Forelimb muscle (tissue), 1 donor: Measurements from ENCODE around the gene SLC15A1. TPM values are rescaled to one million over a fixed set of nuclear protein-coding genes. Genes with fewer than 3 reads are reported as not detected.
"Not testable (repeated sequence)": the region's sequence is repeated elsewhere in the genome, so short reads cannot be mapped to it uniquely, and the experiment has no call there.

Experiments
- DNase-seq: peaks from one replicate; pipeline ENCODE4 v3.0.0-alpha.2; 2013; ENCODE audit warnings: low read depth
- polyA plus RNA-seq: library from polyadenylated mRNA; unstranded; fragments of 120-200 nt; gene quantifications from one replicate; pipeline ENCODE4 v1.2.1, GENCODE V29; 2013; ENCODE audit not compliant: insufficient read length

The SLC15A1 gene
- polyA plus RNA-seq, 1 donor: not detected

DNA sequence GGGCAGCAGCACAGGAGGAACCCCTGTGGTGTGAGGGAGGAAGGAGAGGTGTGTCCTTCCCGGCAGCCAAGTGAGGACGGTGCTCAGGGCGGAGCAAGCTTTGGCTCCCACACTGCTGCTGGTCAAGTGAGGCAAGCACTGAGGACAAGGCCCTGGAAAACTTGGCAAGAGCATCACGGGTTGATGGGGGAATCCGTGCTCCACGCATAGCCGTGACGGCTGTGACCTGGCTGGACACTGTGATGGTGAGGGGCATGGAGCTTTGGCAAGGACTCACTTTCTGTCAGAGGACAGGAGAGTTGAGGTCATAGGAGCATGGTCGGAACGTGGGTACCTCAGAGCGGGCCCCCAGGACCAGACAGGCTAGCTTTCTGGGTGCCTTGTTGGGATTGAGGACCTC is 29.0 kb upstream of the SLC15A1 start:
- DNase-seq: no peak

DNA sequence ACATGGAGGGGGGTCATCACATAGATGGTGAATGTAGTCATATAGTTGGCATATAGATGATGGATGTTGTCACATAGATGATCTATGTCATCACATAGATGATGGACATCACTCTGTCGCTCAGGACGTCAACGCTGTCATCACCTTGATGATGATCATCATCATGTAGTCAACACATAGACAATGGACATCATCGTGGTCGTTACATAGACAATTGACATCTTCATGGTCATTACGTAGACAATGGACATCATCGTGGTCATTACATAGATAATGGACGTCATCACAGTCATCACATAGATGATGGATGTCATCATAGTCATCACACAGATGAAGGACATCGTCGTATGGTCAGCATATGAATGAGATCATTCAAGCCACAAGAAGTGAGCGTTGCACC is 28.6 kb upstream of the SLC15A1 start:
- DNase-seq: no peak

DNA sequence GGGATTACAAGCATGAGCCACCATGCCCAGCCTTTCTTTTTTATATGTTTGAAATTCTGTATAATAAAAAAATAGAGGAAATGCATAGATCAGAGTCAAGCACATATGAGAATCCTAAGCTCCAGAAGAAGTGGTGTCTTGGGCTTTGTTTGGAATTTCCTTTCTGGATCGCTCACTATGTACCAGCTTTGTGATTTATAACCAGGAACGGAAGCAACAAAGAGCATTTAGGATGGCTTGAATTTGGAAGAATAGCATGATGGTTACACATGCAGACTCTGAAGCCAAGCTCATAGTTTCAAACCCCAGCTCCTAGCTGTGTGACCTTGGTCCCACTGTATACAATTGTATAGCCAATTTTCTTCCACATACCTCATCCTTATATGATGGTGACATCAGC is 28.0 kb upstream of the SLC15A1 start:
- no peak for DNase-seq

DNA sequence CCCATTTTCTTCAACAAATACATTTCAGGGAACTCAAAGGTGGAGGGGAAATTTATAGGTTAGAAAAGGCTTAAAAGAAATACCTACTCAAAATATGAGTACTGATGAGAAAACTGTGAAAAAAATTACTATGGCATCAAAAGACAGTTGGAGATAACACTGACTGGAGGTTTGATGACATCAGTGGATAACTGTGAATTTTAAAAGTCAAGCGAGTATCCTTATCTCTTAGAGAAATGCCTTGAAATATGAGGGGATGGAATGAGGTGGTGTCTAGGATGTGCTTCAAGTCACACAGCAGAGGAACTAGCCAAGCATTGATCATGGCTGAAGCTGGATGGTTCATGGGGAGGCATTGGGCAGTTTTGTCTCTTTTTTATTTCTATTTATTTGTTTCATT is 27.2 kb upstream of the SLC15A1 start:
- no peak for DNase-seq

DNA sequence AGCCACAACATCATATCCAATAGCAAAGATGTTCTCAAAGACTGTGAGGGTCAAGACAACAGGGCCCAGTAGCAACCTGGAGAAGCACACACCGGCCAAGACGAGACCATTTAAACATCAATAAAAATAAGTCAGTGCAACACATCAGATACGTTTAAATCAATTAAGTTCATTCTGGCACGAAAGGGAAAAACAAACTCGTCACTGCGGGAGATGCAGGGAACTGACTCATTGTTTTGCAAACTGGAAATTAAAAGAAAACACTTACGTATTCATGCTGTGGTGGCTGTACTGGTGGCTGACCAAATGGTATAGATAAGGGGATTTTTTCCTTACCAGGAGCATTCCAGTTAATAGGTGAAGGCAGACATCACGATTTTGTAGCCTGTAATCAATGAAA is 26.3 kb upstream of the SLC15A1 start:
- no peak for DNase-seq

DNA sequence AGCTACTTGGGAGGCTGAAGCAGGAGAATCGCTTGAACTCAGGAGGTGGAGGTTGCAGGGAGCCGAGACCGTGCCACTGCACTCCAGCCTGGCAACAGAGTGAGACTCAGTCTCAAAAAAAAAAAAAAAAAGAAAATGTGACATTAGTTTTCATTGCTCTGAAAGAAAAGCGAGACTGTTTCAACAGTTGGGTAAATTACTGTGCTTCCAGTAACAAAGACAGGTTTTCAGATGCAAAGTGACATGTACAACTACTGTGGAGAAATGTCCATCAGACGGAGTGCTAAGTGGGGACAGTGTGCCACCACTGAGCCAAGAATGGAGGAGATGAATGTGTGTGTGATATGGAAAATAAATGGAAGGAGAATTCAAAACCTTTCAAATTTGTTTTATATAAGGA is 24.2 kb upstream of the SLC15A1 start:
- DNase-seq: no peak

DNA sequence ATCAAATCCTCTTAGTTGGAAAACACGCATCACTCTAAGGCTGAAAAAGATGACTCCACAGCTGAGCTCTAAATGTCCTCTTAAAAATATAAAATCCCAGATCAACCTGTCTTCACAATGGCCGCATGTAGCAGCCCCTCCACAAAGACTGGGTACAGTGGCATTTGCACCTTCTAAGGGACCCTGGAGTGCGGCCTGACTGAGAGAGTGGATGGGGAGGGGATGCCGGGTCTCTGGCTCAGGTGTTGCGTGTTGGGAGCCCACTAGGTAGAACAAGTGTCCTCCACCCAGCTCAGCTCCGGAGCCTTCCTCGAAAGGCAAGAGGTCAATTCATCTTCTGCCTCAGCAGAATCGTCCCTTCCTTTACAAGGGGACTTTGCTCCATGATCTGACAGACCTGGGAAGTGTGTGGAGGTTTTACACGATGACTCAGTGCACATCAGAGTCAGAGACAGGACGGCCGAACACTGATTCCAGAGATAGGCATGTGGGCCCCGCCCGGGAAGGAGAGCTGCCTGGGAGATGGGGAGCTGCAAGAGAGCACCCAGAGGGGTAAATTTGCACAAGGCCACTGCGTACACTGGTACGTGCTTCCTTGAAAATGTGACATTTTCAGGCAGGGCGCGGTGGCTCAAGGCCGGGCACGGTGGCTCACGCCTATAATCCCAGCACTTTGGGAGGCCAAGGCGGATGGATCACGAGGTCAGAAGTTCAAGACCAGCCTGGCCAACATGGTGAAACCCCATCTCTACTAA is 23.5 kb upstream of the SLC15A1 start:
- DNase-seq: no peak

DNA sequence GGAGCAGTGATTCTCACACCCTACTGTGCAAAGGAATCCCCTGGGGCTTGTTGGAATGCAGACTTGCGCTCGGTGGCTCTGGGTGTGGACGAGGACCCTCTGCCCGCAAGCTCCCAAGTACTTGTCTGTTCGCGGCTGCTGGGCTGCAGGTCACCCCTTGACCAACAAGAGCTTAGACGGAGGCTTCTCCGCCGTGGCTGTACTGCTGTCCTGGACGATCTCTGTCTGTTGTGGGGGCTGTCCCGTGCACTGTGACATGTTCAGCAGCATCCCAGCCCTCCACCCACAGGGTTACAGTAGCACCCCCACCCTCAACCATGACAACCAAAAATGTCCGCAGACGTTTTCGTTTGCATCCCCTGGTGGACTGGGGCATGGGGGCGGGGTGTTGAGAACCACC is 22.9 kb upstream of the SLC15A1 start:
- no peak for DNase-seq

DNA sequence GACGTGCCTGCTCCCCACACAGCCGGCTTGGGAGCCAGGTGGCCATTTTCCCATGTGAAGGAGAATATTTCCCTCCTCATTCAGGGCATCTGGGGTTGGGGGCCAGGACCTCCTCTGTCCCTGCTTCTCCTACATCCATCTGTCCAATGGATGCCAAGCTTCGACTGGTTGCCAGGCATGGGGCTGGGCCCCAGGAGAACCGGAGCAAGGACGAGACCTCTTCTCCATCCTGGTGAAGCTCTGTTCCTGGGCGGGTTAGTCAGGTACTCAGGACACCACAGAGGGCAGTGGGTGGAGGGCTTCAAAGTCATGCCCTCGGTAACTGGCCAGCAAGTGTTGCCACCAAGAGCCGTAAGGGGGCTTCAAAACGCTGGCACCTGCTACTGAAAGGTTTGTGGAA is 22.3 kb upstream of the SLC15A1 start:
- no peak for DNase-seq

DNA sequence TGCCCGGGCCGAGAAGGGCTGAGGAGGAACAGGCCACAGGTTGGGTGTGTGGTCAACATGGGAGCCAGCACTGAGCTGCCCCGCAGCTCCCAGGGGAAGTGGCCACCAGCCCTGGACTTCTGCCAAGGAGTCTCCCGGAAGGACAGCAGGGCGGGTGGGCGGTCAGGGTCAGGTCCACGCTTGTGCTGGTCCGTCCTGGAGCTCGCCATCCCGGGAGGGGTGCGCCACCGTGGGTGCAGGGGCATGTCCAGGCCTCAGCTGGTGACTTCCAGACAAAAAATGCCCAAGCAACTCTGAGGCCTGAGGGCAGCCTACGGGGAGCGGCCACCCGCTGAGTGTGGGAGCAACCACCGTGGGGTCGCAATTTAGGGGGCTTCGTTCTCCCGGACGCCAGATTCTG is 21.4 kb upstream of the SLC15A1 start:
- DNase-seq: no peak

DNA sequence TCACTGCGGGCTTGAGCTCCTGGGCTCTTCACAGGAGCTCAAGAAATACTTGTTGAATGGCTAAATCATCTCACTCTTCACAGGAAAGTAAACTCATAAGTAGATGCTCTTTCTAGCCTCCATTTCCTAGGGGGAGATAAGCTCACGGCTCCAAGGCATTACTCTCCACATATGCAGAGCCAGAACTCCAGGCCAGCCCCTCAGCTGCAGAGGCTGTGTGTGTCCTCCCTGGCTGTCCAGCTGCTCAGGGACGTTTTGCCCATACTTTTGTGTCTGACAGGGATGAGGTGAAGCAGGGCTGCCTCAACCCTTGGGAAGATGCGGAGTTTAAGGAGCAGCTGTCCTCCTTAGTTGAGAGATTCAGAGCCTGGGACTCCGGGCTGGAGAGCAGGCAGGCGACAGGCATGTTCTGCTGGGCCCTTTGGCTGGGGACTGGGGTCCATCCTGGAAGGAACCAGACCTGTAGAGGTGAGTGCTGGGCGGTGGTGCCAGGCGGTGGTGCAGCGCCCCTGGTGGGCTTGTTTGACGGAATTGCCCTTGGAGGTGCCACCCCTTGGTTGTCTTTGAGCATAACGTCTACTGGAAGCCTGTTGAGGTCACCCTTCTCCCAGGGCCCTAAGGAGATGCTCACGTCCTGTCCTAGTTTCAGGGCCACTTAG is 20.5 kb upstream of the SLC15A1 start:
- DNase-seq: no peak

DNA sequence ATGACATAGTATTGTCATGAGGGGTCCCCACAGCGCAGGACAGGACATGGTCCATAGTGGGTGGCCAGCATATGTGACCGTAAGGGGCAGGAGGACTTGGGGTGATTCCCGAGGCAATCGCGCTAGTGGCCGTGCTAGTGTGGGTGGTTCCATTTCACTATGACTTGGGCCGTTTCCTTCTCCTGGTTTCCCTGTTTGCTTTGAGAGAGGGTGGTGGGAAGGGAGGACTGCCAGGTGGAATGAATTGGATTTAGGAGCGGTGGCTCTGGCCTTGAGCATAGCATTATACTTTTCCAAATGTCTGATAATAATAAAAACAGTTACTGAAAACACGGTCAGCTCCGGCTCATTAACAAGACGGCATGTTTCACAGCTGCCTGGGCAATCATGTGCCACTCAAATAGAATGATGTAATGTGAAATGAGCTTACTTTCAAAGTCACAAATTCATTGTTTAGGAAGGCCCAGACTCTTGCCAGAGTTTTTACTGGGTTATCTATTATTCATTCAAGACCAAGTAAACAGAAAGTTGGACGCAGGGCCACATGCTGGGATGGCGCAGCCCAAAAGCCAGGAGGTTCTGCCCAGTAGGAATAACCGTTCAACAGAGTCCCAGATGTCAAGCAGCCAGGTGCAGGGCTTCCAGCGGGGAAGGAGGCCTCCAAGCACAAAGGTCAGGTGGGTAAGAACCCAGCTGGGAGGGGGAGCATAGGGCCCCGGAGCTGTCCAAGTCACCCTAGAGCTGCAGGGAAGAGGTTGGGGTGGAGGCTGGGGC is 19.6 kb upstream of the SLC15A1 start:
- no peak for DNase-seq

DNA sequence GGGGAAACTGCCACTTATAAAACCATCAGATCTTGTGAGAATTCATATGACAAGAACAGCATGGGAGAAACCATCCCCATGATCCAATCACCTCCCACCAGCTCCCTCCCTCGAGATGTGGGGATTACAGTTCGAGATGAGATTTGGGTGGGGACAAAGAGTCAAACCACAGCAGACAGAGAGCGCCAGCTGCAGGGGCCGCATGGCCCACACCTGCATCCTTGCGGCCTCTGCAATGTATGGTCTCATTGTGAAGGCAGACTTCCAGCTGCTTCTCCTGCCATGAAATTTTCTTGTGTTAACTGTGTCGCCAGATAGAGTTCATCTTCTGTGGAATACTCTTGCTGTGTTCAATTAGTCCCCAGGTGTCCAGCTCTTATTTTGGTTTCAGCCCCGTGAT is 17.3 kb upstream of the SLC15A1 start:
- DNase-seq: no peak

DNA sequence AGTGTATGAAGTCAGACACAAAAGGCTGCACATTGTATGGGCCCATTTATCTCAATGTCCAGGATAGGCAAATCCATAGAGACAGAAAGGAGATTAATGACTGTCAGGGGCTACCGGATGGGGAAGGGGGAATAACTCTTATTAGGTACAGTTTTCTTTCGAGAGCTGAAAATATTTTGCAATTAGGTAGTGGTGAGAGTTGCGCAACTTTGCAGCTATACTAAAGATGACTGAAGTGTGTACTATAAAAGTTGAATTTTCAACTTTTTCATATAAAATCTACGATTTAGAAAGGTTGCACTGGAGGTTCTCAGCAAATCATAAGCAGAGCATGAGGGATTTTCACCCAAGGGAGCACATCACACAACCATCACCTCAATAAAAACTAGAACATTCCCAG is 16.1 kb upstream of the SLC15A1 start:
- DNase-seq: no peak

DNA sequence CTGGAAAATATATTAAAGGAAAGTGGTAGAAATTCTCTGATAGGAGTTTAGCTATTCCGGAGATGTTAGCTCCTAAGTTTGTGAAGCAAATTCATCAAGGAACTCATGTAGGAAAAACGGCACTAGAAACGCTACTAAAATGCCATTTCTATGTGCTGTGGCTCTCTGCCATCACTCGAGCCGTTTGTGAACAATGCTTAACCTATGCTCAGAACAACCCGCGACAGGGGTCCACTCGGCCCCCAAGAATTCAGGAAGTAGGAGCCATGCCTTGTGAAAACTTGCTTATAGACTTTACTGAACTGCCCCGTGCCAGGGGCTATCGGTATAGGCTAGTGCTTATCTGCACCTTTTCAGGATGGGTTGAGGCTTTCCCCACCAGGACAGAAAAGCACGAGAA is 14.2 kb upstream of the SLC15A1 start:
- no peak for DNase-seq

DNA sequence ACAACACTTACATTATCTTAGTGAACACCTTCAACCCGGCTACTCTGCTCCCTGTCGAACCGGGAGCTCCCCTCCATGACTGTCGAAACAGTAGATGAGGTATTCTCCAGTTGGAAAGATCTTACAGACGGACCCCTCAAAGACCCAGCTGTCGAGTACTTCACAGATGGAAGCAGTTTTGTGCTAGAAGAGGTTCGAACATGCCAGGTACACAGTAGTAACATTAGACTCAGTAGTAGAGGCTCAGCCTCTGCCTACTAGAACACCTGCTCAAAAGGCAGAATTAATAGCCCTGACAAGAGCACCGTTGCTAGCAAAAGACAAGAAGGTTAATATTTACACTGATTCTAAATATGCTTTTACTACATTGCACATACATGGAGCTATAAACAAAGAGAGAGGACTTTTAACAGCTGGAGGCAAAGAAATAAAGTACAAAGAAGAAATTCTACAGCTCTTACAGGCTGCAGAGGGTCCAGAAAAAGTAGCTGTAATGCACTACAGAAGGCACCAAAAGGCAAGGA is 13.6 kb upstream of the SLC15A1 start:
- DNase-seq: no peak

DNA sequence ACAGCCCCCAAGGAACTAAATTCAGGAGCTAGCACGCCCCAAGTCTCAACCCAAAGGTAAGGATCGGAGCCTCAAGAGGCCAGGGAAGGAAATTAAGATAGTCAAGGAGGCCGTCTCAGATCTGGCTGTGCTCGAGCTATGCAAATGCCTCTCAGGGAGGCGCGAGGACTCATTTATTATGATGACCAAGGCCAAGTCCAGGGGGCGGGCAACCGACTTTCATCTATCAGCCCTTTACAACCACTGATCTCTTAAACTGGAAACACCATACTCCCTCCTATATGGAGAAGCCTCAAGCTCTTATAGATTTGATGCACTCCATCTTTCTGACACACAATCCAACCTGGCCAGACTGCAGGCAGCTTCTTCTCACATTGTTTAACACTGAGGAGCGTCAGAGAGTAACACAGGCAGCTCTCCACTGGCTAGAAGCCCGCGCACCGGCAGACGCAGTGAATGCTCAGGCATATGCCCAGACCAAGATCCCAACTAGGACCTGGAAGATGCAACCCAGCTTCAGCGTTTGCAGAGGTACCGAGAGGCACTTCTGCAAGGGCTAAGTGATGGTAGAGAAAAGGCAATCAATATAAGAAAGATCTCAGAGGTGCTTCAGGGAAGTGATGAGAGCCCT is 9.6 kb upstream of the SLC15A1 start:
- DNase-seq: no peak

DNA sequence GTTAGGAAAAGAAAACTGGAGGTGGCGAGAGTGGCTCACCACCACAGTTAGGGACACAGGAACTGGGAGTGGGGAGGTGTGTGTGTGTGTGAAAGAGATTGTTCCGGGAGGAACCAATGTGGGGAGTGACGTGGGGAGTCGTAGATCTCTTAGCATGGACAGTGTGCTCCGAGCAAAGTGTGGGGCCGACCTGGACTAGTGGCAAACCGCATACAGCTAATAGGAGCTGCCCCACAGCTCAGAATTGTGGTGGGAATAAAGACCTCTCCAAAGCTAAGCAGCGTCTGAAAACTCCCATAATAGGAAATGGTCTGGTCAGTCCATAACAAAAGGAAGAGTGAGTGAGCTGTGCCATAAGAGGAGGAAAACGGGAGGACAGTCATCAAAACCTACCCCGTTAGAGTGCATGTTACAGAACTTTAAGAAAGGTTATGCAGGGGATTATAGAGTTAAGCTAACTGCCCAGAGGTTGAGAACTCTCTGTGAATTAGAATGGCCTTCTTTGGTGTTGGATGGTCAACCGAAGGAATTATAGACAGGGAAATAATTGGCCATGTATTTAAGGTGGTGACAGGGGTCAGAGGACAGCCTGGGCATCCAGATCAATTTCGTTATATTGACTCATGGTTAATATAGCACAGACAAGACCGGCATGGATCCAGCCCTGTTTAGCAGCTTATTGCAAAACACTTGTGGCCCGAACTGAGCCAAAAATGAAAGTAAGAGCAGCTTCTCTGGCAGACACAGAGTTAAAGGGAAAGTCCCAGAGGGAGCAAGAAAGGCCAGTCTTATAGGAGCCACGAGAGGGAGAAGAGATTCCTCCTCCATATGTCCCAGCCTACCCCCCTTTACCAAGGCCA is 8.9 kb upstream of the SLC15A1 start:
- no peak for DNase-seq

DNA sequence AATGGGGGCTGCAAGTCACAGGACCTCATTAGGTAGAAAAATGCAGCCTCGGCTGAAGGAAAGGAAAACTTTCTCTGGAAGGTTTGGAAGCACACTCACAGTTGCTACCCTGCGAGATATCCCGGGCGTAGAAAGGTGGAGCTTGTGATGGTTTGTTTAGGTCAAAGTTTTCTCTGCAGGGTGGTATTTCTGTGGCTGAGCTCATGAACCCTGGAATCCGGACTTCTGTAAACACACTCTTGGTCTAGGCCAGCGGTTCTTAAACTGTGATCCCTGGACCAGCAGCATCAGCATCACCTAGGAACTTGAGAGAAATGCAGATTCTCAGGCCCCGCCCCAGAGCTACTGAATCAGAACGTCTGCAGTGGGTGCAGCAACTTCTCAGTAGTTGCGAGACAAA is 3.3 kb upstream of the SLC15A1 start:
- no peak for DNase-seq

DNA sequence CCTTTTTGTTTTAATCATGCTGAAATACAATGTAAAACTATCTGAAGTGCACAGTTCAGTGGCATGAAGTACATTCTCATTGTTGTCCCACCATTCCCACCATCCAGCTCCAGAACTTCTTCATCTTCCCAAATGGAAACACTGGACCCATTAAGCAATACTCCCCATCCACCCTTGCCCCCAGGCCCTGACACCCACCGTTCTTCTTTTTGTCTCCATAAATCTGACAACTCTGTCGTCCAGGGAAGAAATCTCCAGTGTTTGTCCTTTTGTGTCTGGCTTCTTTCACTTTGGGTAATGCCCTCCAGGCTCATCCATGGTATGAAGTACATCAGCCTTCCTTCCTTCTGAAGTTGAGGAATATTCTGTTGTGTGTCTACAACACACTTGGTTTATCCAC is 2.6 kb upstream of the SLC15A1 start:
- no peak for DNase-seq

DNA sequence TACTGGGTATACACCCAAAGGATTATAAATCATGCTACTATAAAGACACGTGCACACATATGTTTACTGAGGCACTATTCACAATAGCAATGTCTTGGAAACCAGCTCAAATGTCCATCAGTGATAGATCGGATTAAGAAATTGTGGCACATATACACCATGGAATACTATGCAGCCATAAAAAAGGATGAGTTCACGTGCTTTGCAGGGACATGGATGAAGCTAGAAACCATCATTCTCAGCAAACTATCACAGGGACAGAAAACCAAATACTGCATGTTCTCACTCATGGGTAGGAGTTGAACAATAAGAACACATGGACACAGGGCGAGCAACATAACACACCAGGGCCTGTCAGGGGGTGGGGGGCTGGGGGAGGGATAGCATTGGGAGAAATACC is 2.0 kb upstream of the SLC15A1 start:
- not testable (repeated sequence) for DNase-seq
